Erythroblast (primary cell): ENCODE results near the gene ABCA1.

Experiments
- GATA1 ChIP-seq: IDR thresholded peaks from 2 replicates; pipeline ENCODE4 v1.6.1; 2011; ENCODE audit warnings: low read depth, mild to moderate bottlenecking, control low read depth, low read length, moderate library complexity
- POLR2A ChIP-seq: IDR thresholded peaks from 2 replicates; pipeline ENCODE4 v1.6.1; 2011; ENCODE audit warnings: mild to moderate bottlenecking, low read length

DNA sequence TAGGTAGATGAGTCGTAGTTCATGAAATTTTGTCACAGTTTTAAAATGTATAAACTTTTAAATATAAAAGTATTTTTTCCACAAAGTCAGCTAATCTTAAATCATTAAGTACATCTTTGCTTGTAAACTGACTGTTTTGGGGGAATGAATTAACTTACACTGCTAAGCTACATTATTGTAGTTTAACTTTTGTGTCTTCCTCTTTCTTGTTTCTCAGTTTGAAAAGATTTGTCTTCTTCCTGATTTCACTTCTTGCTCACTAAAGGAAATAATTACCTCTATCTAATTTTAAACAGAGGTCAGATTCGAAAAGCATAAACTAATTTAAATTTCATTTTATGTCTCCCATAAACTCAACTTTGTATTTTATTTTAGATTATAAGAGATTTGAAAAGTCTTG lies 158.3 kb downstream of the ABCA1 start:
- TF ChIP-seq POLR2A: no peak
- no peak for TF ChIP-seq GATA1
